D721Med (cell line): ENCODE results near the gene MAST3.

Experiments
- DNase-seq: peaks from one replicate; pipeline ENCODE4 v3.0.0; 2011; ENCODE audit warnings: low spot score; ENCODE audit not compliant: insufficient read length
- FAIRE-seq: peaks from 2 replicates; lab custom pipeline; 2011; peaks lifted over from hg19 to GRCh38; lab: Jason Lieb, UNC
- TF ChIP-seq, protein P1 (sequence below): IDR thresholded peaks from 2 replicates; pipeline ENCODE4 v1.5.1; 2012; ENCODE audit warnings: mild to moderate bottlenecking, control low read depth; ENCODE audit not compliant: insufficient read depth; ENCODE audit errors: missing control alignments

MAST3 gene

DNA sequence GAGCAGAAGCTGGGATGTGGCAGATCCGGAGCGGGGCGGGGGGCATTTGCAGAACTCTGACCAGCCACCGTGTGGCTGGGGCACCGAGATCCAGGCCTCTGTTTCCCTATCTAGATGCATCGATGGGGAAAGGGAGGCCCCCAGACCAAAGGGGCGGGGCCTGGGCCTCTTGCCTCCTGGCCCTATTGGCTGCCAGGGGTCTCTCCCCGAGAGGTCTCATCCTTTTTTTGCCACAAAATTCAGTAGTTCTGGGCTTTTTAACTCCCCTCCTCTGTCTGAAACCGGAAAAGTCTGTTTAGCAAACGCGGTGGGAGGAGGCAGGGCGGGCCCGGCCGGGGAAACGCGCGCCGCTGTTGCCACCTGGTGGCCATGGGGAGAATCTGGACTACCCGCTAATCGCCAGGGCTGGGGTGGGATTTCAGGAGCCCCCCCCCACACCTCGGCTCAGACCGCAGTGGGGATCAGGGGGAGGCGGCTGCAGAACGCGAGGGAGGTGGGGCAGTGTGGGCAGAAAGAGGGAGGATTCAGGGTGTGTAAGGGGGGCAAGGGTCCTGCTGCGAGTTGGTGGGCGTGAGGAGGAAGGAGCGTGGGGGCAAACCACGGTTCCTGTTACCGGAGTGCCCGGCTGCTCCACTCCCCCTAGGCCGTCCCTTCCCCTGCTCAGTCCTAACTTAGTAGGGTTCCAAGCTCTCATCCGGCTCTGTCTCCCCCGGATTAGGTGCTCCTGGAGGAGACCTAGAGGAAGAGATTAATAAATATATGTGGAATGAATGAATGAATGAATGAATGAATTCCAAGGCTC is 39.2 kb upstream of the MAST3 start:
- TF ChIP-seq, protein P1, sequence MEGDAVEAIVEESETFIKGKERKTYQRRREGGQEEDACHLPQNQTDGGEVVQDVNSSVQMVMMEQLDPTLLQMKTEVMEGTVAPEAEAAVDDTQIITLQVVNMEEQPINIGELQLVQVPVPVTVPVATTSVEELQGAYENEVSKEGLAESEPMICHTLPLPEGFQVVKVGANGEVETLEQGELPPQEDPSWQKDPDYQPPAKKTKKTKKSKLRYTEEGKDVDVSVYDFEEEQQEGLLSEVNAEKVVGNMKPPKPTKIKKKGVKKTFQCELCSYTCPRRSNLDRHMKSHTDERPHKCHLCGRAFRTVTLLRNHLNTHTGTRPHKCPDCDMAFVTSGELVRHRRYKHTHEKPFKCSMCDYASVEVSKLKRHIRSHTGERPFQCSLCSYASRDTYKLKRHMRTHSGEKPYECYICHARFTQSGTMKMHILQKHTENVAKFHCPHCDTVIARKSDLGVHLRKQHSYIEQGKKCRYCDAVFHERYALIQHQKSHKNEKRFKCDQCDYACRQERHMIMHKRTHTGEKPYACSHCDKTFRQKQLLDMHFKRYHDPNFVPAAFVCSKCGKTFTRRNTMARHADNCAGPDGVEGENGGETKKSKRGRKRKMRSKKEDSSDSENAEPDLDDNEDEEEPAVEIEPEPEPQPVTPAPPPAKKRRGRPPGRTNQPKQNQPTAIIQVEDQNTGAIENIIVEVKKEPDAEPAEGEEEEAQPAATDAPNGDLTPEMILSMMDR: peak; percentile 76
- FAIRE-seq (no peak), DNase-seq (peak; percentile 74)

DNA sequence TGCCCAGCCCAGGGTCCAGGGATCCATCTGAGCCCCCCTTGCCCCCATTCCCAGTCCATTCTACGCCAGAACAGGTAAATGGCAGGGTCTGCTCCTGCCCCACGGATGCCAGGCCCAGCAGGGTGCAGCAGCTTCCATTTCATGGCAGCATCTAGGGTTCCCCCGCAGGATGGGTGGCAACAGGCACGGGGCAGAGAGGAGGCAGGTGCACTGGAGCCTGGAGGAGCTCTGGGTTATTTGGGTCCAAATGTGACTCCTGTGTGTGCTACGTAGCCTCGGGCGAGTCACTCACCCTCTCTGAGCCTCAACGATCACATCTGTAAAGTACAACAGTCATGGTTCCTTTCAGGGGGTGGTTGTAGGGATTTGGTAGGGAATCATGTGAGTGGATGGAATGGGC is 38.3 kb upstream of the MAST3 start:
- TF ChIP-seq, protein P1: no peak
- no peak for DNase-seq
- no peak for FAIRE-seq

DNA sequence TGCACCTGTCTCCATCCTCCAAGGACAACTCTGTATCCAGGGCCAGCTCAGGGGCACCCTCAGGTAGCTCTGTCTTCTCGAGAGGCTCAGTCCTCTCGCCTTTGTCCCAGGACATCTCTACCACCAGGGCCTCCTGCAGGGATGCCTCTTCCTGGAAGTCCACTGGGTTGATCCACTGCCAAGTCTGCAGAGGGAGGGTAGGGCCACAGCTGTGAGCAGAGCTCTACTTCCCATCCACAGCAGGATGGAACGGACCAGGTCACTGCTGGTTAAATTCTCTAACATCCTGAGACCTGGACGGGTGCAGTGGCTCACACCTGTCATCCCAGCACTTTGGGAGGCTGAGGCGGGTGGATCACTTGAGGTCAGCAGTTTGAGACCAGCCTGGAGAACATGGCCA is 37.7 kb upstream of the MAST3 start:
- no peak for DNase-seq

DNA sequence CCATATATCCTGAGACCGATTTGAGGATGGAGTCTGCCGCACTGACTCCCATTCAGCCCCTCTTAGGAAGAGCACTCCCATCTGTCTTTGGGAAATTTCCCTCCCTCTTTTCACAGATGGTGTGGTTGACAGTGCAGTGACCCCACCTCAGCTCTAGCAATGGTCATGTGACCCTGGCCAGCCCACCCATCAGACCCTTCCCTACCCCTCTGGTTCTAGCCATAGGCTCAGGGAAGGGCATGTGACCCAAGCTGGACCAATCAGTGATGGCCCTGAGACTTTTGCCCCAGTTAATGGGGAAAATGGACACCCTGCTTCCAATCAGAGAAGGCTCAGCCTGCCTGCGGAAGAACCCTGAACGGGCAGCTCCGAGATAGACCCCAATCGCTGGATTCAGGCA is 37.1 kb upstream of the MAST3 start:
- TF ChIP-seq, protein P1: no peak
- no peak for DNase-seq
- no peak for FAIRE-seq

More for the DNA sequence above, 37.7 kb upstream of the MAST3 start:
- TF ChIP-seq, protein P1: no peak
- no peak for FAIRE-seq

DNA sequence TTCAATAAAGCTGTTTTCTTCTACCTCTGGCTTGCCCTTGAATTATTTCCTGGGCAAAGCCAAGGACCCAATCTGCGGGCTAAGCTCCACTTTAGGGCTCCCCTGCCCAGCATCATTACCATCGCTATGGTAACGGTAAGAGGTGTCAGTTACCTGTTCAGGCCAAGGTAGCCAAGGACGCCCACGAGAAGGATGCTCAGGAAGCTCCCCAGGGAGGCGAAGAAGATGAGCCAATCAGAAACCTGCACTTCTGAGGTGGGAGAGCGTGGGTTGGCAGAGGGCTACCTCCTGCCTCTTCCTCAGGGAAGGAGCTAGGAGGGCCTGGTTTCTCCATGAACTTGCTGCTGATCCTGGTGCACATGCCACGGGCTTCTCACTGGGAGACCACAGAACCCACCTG is 35.5 kb upstream of the MAST3 start:
- TF ChIP-seq, protein P1: no peak
- DNase-seq (no peak), FAIRE-seq (no peak)

DNA sequence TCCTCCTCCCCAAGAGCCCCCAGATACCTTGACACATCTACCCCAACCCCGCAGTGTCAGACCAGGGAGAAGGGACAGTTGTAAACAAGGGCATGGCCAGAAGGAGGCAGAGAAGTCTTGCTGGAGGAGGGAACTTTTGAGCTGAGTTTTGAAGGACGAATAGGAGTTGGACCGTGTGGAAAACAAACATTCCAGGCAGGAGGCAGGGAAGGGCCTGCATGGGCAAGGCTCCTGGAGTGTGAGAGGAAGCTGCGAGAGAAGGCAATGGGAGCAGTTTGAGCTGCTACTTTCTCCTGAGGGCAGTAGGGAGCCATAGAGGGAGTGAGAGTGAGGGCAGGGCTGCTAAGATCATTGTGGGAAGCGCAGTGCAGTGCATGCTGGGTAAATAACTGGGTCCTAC is 34.1 kb upstream of the MAST3 start:
- DNase-seq: no peak
- TF ChIP-seq, protein P1: no peak
- no peak for FAIRE-seq

DNA sequence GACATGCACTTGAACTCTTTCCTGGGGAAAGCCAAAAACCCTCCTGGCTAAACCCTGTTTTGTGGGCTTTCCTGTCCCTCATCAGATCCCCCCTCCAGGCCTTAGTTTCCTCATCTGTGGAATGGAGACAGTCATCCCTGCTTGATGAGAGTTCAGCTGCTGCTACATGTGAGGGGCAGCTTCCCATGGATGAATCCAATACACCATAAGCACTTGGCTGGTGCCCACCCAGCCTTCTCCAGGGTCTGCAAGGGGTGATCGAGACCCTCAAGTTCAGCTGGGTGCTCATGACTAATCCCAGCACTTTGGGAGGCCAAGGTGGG is 32.4 kb upstream of the MAST3 start:
- FAIRE-seq (no peak), DNase-seq (no peak)
- TF ChIP-seq, protein P1: no peak
